ENCODE measurements around the gene ITGB6. TPM values are rescaled to one million over a fixed set of nuclear protein-coding genes. Genes with fewer than 3 reads are reported as not detected.

The ITGB6 gene
- polyA plus RNA-seq, 2 of the 4 experiments (the other 2 are of a cell fraction) = 4.2 to 5.0 TPM

DNA sequence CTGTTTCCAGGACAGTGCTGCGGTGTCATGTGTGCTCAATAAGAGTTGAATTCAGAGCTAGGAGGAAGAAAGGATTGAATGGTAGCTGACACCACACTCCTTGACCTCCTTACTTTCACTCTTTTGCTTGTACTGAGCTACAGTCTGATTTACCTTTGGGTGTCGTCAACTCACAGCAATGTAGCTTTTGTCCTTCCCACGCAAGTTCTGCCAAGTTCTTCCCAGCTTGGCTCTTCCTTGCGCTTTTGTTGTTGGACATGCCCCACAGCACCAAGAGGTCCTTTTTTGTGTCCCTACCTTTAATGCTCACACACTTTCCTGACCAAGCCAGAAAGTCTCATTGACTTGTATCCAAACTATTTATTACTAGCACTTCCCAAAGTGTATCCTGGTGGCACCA, 38.3 kb upstream of the ITGB6 start:
- 97% methylated on average over 4 of the region's 4 CpGs for WGBS (ENCODE audit: missing lambda C conversion rate)
- FAIRE-seq (no peak), ATAC-seq (no peak), DNase-seq (ENCODE audit: low read depth in 1 of 2, low spot score in 1 of 2) (no peak)
- Histone ChIP-seq H3K9me3 (no peaks in the 10 kb centered on the region), H3K4me3 (no peak overlapping the region), H3K27ac (peak overlapping the region; percentile 23 to 93; a peak in 5 of 6 replicates), H3K4me2 (no peak overlapping the region), H3K4me1 (peaks cover 45% of the 10 kb centered on the region)
- CTCF ChIA-PET = interaction anchor here (0.9 to 1.7 kb wide), 5 partner anchors 13 to 86 kb away, joined by 3 to 5 read pairs (median 4); no protein-coding TSS in a partner anchor
- TF ChIP-seq EHMT2 (IDR thresholded peaks at IDR 0.05; ENCODE audit: low read depth) (no peak), ZSCAN20 (CRISPR knock-in tag; IDR thresholded peaks at IDR 0.05) (no peak), ZC3H11A (IDR thresholded peaks at IDR 0.05) (no peak)
- TF ChIP-seq, protein P1, sequence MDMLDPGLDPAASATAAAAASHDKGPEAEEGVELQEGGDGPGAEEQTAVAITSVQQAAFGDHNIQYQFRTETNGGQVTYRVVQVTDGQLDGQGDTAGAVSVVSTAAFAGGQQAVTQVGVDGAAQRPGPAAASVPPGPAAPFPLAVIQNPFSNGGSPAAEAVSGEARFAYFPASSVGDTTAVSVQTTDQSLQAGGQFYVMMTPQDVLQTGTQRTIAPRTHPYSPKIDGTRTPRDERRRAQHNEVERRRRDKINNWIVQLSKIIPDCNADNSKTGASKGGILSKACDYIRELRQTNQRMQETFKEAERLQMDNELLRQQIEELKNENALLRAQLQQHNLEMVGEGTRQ (IDR thresholded peaks at IDR 0.05) = no peak
- POLR2A ChIA-PET = no interaction called here

DNA sequence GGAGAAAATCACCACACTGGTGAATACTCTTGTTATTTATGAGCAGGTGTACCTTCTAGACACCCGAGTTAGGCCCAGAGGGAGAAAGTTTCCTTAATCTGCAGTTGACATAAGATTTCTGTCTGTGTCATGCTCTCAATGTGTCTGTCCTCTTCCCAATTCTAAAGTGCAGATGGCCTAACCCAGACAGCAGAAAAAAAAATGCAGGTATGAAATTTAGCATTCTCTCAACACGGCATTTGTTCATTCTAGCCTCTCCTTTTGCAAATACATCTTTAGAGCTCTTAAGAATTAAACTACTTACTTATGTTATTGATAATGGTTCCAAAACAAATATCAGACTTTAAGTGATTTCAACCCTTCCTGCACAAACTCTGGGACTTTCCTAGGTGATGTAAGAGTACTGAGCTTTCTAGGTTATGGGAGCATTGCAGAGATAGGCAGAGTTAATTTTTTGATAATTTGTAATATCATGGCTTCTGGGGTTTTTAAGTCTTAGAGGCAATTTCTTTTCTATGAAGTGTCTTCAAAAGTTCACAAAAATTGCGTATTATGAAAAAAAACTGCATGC, 32.9 kb upstream of the ITGB6 start:
- CTCF ChIA-PET = interaction anchor here (0.6 to 3.0 kb wide), 7 partner anchors 8 to 123 kb away, joined by 3 to 16 read pairs (median 8); no protein-coding TSS in a partner anchor
- 30% methylated on average over 3 of the region's 3 CpGs for WGBS (ENCODE audit: missing lambda C conversion rate)

DNA sequence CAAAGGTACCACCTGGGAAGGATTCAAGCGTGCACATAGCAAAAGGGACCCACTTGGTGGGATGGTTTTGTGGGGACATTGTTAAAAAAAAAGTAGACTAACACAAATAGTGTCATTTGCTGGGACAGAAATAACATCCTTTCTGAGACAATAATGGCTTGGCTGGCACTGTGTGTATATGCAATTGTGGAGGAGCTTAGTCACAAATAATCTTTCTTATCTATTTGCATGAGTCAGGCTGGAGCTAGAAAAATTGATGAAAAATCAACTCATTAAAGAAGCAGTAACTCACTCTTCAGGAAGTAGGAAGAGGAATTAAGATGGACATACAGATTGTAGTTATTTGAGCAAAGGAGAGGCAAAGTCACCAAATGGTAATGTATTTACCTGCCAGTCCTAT, 29.5 kb upstream of the ITGB6 start:
- Histone ChIP-seq H3K4me3 (no peak overlapping the region), H3K9me3 (no peaks in the 10 kb centered on the region), H3K4me2 (peak overlapping the region; percentile 73), H3K27ac (peak overlapping the region; percentile 88 to 97), H3K4me1 (peaks cover 87% of the 10 kb centered on the region)
- CTCF ChIA-PET = interaction anchor here (1.0 to 3.7 kb wide), 7 partner anchors 9 to 120 kb away, joined by 3 to 26 read pairs (median 7); no protein-coding TSS in a partner anchor
- POLR2A ChIA-PET = interaction anchor here (1.2 to 1.5 kb wide), 2 partner anchors 14 to 22 kb away, joined by 3 read pairs; no protein-coding TSS in a partner anchor
- 12% methylated on average over 1 of the region's 1 CpG for WGBS (ENCODE audit: missing lambda C conversion rate)
- DNase-seq (ENCODE audit: low read depth in 1 of 2, low spot score in 1 of 2) (peak in 1 of 2 experiments; percentile 63), ATAC-seq (peak in 1 of 2 experiments; percentile 33; a peak in 2 of 6 replicates), FAIRE-seq (no peak)
- TF ChIP-seq POLR2AphosphoS2 (conservative IDR thresholded peaks at IDR 0.05; ENCODE audit: low read length) = no peak
- peak; percentile 88 for TF ChIP-seq GATA3 (IDR thresholded peaks at IDR 0.05; ENCODE audit: borderline replicate concordance)
- TF ChIP-seq, protein P2, sequence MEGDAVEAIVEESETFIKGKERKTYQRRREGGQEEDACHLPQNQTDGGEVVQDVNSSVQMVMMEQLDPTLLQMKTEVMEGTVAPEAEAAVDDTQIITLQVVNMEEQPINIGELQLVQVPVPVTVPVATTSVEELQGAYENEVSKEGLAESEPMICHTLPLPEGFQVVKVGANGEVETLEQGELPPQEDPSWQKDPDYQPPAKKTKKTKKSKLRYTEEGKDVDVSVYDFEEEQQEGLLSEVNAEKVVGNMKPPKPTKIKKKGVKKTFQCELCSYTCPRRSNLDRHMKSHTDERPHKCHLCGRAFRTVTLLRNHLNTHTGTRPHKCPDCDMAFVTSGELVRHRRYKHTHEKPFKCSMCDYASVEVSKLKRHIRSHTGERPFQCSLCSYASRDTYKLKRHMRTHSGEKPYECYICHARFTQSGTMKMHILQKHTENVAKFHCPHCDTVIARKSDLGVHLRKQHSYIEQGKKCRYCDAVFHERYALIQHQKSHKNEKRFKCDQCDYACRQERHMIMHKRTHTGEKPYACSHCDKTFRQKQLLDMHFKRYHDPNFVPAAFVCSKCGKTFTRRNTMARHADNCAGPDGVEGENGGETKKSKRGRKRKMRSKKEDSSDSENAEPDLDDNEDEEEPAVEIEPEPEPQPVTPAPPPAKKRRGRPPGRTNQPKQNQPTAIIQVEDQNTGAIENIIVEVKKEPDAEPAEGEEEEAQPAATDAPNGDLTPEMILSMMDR (IDR thresholded peaks at IDR 0.05) = no peak
- TF ChIP-seq EHMT2 (IDR thresholded peaks at IDR 0.05; ENCODE audit: low read depth) = no peak
- peak; percentile 31; the same call in 1 of the 2 replicates for TF ChIP-seq FOSL2 (IDR thresholded peaks at IDR 0.05)
- TF ChIP-seq FOSL2 (CRISPR knock-in tag; IDR thresholded peaks at IDR 0.05) = peak; percentile 86
- no peak for TF ChIP-seq CHD2 (IDR thresholded peaks at IDR 0.05; ENCODE audit: low read length, partially characterized antibody)
- TF ChIP-seq POLR2A (IDR thresholded peaks at IDR 0.05; ENCODE audit: low read length) = no peak
- no peak for TF ChIP-seq RNF2 (IDR thresholded peaks at IDR 0.05; ENCODE audit: borderline replicate concordance, low read depth)
- no peak for TF ChIP-seq NFE2L2 (conservative IDR thresholded peaks at IDR 0.05; ENCODE audit: low read length)
- TF ChIP-seq MYC (IDR thresholded peaks at IDR 0.05; ENCODE audit: borderline replicate concordance, low read length) = no peak
- TF ChIP-seq FOSB (CRISPR knock-in tag; IDR thresholded peaks at IDR 0.05) = no peak
- peak; percentile 71 for TF ChIP-seq JUNB (IDR thresholded peaks at IDR 0.05)
- TF ChIP-seq, protein P3, sequence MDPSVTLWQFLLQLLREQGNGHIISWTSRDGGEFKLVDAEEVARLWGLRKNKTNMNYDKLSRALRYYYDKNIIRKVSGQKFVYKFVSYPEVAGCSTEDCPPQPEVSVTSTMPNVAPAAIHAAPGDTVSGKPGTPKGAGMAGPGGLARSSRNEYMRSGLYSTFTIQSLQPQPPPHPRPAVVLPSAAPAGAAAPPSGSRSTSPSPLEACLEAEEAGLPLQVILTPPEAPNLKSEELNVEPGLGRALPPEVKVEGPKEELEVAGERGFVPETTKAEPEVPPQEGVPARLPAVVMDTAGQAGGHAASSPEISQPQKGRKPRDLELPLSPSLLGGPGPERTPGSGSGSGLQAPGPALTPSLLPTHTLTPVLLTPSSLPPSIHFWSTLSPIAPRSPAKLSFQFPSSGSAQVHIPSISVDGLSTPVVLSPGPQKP (IDR thresholded peaks at IDR 0.05; ENCODE audit: low read depth, low read length) = no peak
- TF ChIP-seq MAZ (IDR thresholded peaks at IDR 0.05; ENCODE audit: borderline replicate concordance, low read depth, low read length) = no peak
- TF ChIP-seq, protein P4, sequence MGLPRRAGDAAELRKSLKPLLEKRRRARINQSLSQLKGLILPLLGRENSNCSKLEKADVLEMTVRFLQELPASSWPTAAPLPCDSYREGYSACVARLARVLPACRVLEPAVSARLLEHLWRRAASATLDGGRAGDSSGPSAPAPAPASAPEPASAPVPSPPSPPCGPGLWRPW (IDR thresholded peaks at IDR 0.05) = no peak
- TF ChIP-seq KDM1A (IDR thresholded peaks at IDR 0.05; ENCODE audit: low read depth) = no peak
- TF ChIP-seq JUN (IDR thresholded peaks at IDR 0.05) = no peak
- TF ChIP-seq BHLHE40 (IDR thresholded peaks at IDR 0.05; ENCODE audit: low read depth, low read length) = no peak
- TF ChIP-seq, protein P5, sequence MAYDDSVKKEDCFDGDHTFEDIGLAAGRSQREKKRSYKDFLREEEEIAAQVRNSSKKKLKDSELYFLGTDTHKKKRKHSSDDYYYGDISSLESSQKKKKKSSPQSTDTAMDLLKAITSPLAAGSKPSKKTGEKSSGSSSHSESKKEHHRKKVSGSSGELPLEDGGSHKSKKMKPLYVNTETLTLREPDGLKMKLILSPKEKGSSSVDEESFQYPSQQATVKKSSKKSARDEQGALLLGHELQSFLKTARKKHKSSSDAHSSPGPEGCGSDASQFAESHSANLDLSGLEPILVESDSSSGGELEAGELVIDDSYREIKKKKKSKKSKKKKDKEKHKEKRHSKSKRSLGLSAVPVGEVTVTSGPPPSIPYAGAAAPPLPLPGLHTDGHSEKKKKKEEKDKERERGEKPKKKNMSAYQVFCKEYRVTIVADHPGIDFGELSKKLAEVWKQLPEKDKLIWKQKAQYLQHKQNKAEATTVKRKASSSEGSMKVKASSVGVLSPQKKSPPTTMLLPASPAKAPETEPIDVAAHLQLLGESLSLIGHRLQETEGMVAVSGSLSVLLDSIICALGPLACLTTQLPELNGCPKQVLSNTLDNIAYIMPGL (CRISPR knock-in tag; IDR thresholded peaks at IDR 0.05; ENCODE audit: borderline replicate concordance) = no peak
- no peak for TF ChIP-seq ZFP36 (IDR thresholded peaks at IDR 0.05; ENCODE audit: borderline replicate concordance, partially characterized antibody)
- TF ChIP-seq NPAS2 (CRISPR knock-in tag; IDR thresholded peaks at IDR 0.05; ENCODE audit: borderline replicate concordance) = no peak
- TF ChIP-seq HOXB5 (CRISPR knock-in tag; IDR thresholded peaks at IDR 0.05) = no peak

More for the DNA sequence above, 32.9 kb upstream of the ITGB6 start:
- DNase-seq (ENCODE audit: low read depth in 1 of 2, low spot score in 1 of 2) = no peak
- Histone ChIP-seq H3K4me1 (peaks cover 56% of the 10 kb centered on the region), H3K9me3 (no peaks in the 10 kb centered on the region), H3K4me3 (no peak overlapping the region), H3K4me2 (peak overlapping the region; percentile 20; the same call in 2 of the 3 replicates), H3K27ac (peak overlapping the region; percentile 88 to 97)
- TF ChIP-seq CEBPB (IDR thresholded peaks at IDR 0.05) (peak in 1 of 2 experiments; percentile 58; a peak in 2 of 4 replicates), JUNB (IDR thresholded peaks at IDR 0.05) (peak; percentile 15; the same call in 1 of the 2 replicates)
- TF ChIP-seq, protein P6, sequence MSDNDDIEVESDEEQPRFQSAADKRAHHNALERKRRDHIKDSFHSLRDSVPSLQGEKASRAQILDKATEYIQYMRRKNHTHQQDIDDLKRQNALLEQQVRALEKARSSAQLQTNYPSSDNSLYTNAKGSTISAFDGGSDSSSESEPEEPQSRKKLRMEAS (IDR thresholded peaks at IDR 0.05) = no peak
- no peak for FAIRE-seq
- no peak; a peak in 1 of 6 replicates for ATAC-seq
- POLR2A ChIA-PET = no interaction called here

Data from A549 (cell line).